H9 (cell line): ENCODE measurements around the gene LRRC74B. TPM values are rescaled to one million over a fixed set of nuclear protein-coding genes. Genes with fewer than 3 reads are reported as not detected.
A peak's percentile ranks its signal among the peaks of the same experiment; 100 is the strongest.

Experiments used
- DNase-seq: peaks from one replicate; pipeline ENCODE4 v3.0.0-alpha.2; 2017
- H2AFZ ChIP-seq: one replicate; pipeline ENCODE4 v1.6.1; 2013; ENCODE audit warnings: mild to moderate bottlenecking, low read length, control low read depth, moderate library complexity
- H2AK5ac ChIP-seq: 2 replicates; pipeline ENCODE4 v1.6.1; 2013; ENCODE audit warnings: low read length, control low read depth, mixed read lengths; ENCODE audit not compliant: insufficient read length
- H2BK120ac ChIP-seq: one replicate; pipeline ENCODE4 v1.6.1; 2013; ENCODE audit warnings: low read depth, mild to moderate bottlenecking, low read length, control low read depth, inconsistent platforms; ENCODE audit not compliant: poor library complexity, severe bottlenecking
- H2BK12ac ChIP-seq: 2 replicates; pipeline ENCODE4 v1.6.1; 2013; ENCODE audit warnings: low read length, control low read depth, mixed read lengths, low read depth; ENCODE audit not compliant: insufficient read length
- H2BK15ac ChIP-seq: 2 replicates; pipeline ENCODE4 v1.6.1; 2013; ENCODE audit warnings: low read depth, low read length, control low read depth
- H2BK20ac ChIP-seq: one replicate; pipeline ENCODE4 v1.6.1; 2013; ENCODE audit warnings: low read depth, mild to moderate bottlenecking, low read length, control low read depth, inconsistent platforms; ENCODE audit not compliant: poor library complexity, severe bottlenecking
- H2BK5ac ChIP-seq: 2 replicates; pipeline ENCODE4 v1.6.1; 2013; ENCODE audit warnings: low read length, control low read depth, mixed read lengths; ENCODE audit not compliant: insufficient read length
- H3K14ac ChIP-seq: 2 replicates; pipeline ENCODE4 v1.6.1; 2013; ENCODE audit warnings: low read length, control low read depth; ENCODE audit not compliant: insufficient read depth
- H3K18ac ChIP-seq: 2 replicates; pipeline ENCODE4 v1.6.1; 2013; ENCODE audit warnings: low read depth, mild to moderate bottlenecking, mixed read lengths, low read length, control low read depth; ENCODE audit not compliant: insufficient read length
- H3K23ac ChIP-seq: 2 replicates; pipeline ENCODE4 v1.6.1; 2013; ENCODE audit warnings: low read length, control low read depth, mixed read lengths, low read depth; ENCODE audit not compliant: insufficient read length
- H3K23me2 ChIP-seq: 2 replicates; pipeline ENCODE4 v1.6.1; 2013; ENCODE audit warnings: low read depth, mild to moderate bottlenecking, mixed read lengths, low read length, control low read depth; ENCODE audit not compliant: insufficient read length, poor library complexity, severe bottlenecking
- H3K27ac ChIP-seq: 2 replicates; pipeline ENCODE4 v1.5.1; 2013; ENCODE audit warnings: low read length, control low read depth, mixed read lengths, low read depth; ENCODE audit not compliant: insufficient read length
- H3K27me3 ChIP-seq: 2 replicates; pipeline ENCODE4 v1.6.1; 2013; ENCODE audit warnings: low read length, control low read depth, inconsistent platforms; ENCODE audit not compliant: insufficient read depth
- H3K4ac ChIP-seq: 2 replicates; pipeline ENCODE4 v1.6.1; 2013; ENCODE audit warnings: low read depth, mild to moderate bottlenecking, control low read depth, inconsistent platforms, low read length, moderate library complexity
- H3K4me1 ChIP-seq: 2 replicates; pipeline ENCODE4 v1.6.1; 2013; ENCODE audit warnings: low read length, control low read depth, inconsistent platforms; ENCODE audit not compliant: insufficient read depth
- H3K4me2 ChIP-seq: 2 replicates; pipeline ENCODE4 v1.6.1; 2013; ENCODE audit warnings: low read length, control low read depth, mixed read lengths; ENCODE audit not compliant: insufficient read length, insufficient read depth
- H3K56ac ChIP-seq: 2 replicates; pipeline ENCODE4 v1.6.1; 2013; ENCODE audit warnings: low read depth, mild to moderate bottlenecking, mixed read lengths, low read length, control low read depth; ENCODE audit not compliant: insufficient read length
- H3K79me1 ChIP-seq: 2 replicates; pipeline ENCODE4 v1.6.1; 2013; ENCODE audit warnings: low read depth, mild to moderate bottlenecking, moderate library complexity, low read length, control low read depth, inconsistent platforms; ENCODE audit not compliant: insufficient read depth, poor library complexity, severe bottlenecking
- H3K79me2 ChIP-seq: 2 replicates; pipeline ENCODE4 v1.6.1; 2013; ENCODE audit warnings: low read length, control low read depth, inconsistent platforms; ENCODE audit not compliant: insufficient read depth
- H3K9ac ChIP-seq: 2 replicates; pipeline ENCODE4 v1.6.1; 2013; ENCODE audit warnings: low read length, control low read depth, mixed read lengths; ENCODE audit not compliant: insufficient read length; ENCODE audit errors: extremely low read depth
- H3K9me3 ChIP-seq: one replicate; pipeline ENCODE4 v1.6.1; 2013; ENCODE audit warnings: low read depth, low read length, inconsistent platforms; ENCODE audit not compliant: control insufficient read depth
- H3T11ph ChIP-seq: one replicate; pipeline ENCODE4 v1.6.1; 2013; ENCODE audit warnings: mild to moderate bottlenecking, low read length, control low read depth, inconsistent platforms
- H4K20me1 ChIP-seq: one replicate; pipeline ENCODE4 v1.6.1; 2013; ENCODE audit not compliant: control insufficient read depth, insufficient read length, insufficient read depth
- H4K5ac ChIP-seq: 2 replicates; pipeline ENCODE4 v1.6.1; 2013; ENCODE audit warnings: low read depth, mild to moderate bottlenecking, mixed read lengths, low read length, control low read depth; ENCODE audit not compliant: insufficient read length
- H4K8ac ChIP-seq: replicated peaks from 2 replicates; pipeline ENCODE4 v1.6.1; 2013; ENCODE audit warnings: low read length, control low read depth, mixed read lengths, low read depth; ENCODE audit not compliant: insufficient read length
- H4K91ac ChIP-seq: 2 replicates; pipeline ENCODE4 v1.6.1; 2013; ENCODE audit warnings: low read depth, mild to moderate bottlenecking, moderate library complexity, mixed read lengths, low read length, control low read depth; ENCODE audit not compliant: insufficient read length
- H3K27ac Mint-ChIP-seq, 3 experiments: 2 replicates in 2 of 3; 3 replicates in 1 of 3; pipeline ENCODE4 v1.8.0; 2020 to 2021; ENCODE audit warnings: mixed read lengths in 3 of 3, mild to moderate bottlenecking in 1 of 3, moderate library complexity in 1 of 3
- H3K27me3 Mint-ChIP-seq: 2 replicates; pipeline ENCODE4 v1.8.0; 2021; ENCODE audit warnings: low read depth, mild to moderate bottlenecking, moderate library complexity, mixed read lengths
- H3K36me3 Mint-ChIP-seq, 3 experiments: 2 replicates in 2 of 3; 3 replicates in 1 of 3; pipeline ENCODE4 v1.8.0; 2020 to 2021; ENCODE audit warnings: low read depth in 3 of 3, mixed read lengths in 3 of 3; ENCODE audit not compliant: insufficient read depth in 1 of 3
- H3K4me1 Mint-ChIP-seq, 2 experiments: 2 replicates each; pipeline ENCODE4 v1.8.0; 2020; ENCODE audit warnings: mixed read lengths in 2 of 2
- H3K4me3 Mint-ChIP-seq, 2 experiments: 2 replicates in 1 of 2; 3 replicates in 1 of 2; pipeline ENCODE4 v1.8.0; 2020 to 2021; ENCODE audit warnings: mild to moderate bottlenecking in 2 of 2, mixed read lengths in 2 of 2, moderate library complexity in 1 of 2
- H3K9me3 Mint-ChIP-seq, 2 experiments: 2 replicates in 1 of 2; 3 replicates in 1 of 2; pipeline ENCODE4 v1.8.0; 2020; ENCODE audit warnings: mild to moderate bottlenecking in 2 of 2, mixed read lengths in 2 of 2, moderate library complexity in 1 of 2
- WGBS: extraction: QIAGEN DNeasy Blood & Tissue Kit; methylation state at CpG from one replicate; pipeline ENCODE4 v1.1.7; 2013; ENCODE audit warnings: missing lambda C conversion rate, low lambda C conversion rate, mixed read lengths; ENCODE audit not compliant: insufficient read length; ENCODE audit errors: extremely low coverage; 5-methylcytosine and 5-hydroxymethylcytosine counted together
- total RNA-seq: library from RNA; stranded (reverse); gene quantifications from 2 replicates; pipeline ENCODE4 v1.2.1, GENCODE V29; 2021
- TF ChIP-seq, protein P1 (sequence below): fragments of 200-600 bp; sonication (generic); conservative IDR thresholded peaks from 3 replicates; pipeline ENCODE4 v1.8.0; 2021; ENCODE audit warnings: antibody characterized with exemption, mild to moderate bottlenecking

Gene LRRC74B
- total RNA-seq, 1 experiment from 2014 or later: not detected

DNA sequence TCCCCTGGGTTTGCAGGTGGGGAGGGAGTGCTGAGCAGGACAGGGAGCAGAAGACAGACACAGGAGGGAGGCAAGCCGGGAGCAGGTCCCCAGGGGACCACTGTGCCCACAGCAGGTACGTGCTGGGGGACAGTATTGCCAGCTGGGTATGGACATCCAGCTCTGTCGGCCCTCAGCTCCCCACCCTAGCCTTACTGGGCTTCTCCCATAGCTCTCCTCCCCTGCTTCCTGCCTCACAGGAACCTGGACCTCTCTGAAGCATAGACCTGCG, 9.8 kb downstream of the LRRC74B start:
- Mint-ChIP-seq H3K4me1 (peaks cover 26 to 38% of the 10 kb centered on the region in 2 experiments), H3K27ac (peak overlapping the region in 1 of 3 experiments; percentile 44; a peak in 1 of 7 replicates), H3K36me3 (no peaks in the 10 kb centered on the region), H3K27me3 (peaks cover 7% of the 10 kb centered on the region), H3K9me3 (no peaks in the 10 kb centered on the region; a peak in 1 of 5 replicates), H3K4me3 (no peak overlapping the region)
- no peaks in the 10 kb centered on the region for H3K79me1 ChIP-seq
- H3K14ac ChIP-seq: no peak overlapping the region
- no peak overlapping the region for H3K23ac ChIP-seq
- no peak overlapping the region for H4K8ac ChIP-seq
- no CpG with 5 or more reads among the region's 4 CpGs for WGBS
- H3K9ac ChIP-seq: no peak overlapping the region
- H2BK120ac ChIP-seq: no peak overlapping the region
- no peak overlapping the region for H2AFZ ChIP-seq
- no peaks in the 10 kb centered on the region for H3K9me3 ChIP-seq
- H2BK5ac ChIP-seq: no peak overlapping the region
- TF ChIP-seq, protein P1, sequence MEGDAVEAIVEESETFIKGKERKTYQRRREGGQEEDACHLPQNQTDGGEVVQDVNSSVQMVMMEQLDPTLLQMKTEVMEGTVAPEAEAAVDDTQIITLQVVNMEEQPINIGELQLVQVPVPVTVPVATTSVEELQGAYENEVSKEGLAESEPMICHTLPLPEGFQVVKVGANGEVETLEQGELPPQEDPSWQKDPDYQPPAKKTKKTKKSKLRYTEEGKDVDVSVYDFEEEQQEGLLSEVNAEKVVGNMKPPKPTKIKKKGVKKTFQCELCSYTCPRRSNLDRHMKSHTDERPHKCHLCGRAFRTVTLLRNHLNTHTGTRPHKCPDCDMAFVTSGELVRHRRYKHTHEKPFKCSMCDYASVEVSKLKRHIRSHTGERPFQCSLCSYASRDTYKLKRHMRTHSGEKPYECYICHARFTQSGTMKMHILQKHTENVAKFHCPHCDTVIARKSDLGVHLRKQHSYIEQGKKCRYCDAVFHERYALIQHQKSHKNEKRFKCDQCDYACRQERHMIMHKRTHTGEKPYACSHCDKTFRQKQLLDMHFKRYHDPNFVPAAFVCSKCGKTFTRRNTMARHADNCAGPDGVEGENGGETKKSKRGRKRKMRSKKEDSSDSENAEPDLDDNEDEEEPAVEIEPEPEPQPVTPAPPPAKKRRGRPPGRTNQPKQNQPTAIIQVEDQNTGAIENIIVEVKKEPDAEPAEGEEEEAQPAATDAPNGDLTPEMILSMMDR: no peak
- no peaks in the 10 kb centered on the region for H3K27me3 ChIP-seq
- no peaks in the 10 kb centered on the region for H3K79me2 ChIP-seq
- no peak overlapping the region for H3T11ph ChIP-seq
- H4K5ac ChIP-seq: no peak overlapping the region
- H3K4me2 ChIP-seq: no peak overlapping the region
- no peak overlapping the region for H3K27ac ChIP-seq
- no peak overlapping the region for H3K4ac ChIP-seq
- no peak for DNase-seq
- H3K56ac ChIP-seq: no peak overlapping the region
- no peak overlapping the region for H3K18ac ChIP-seq
- H2BK15ac ChIP-seq: no peak overlapping the region
- H2BK12ac ChIP-seq: no peak overlapping the region
- no peak overlapping the region for H4K91ac ChIP-seq
- peaks cover 5% of the 10 kb centered on the region; the same call in 1 of the 2 replicates for H3K4me1 ChIP-seq
- no peak overlapping the region for H2AK5ac ChIP-seq
- H4K20me1 ChIP-seq: no peaks in the 10 kb centered on the region
- H3K23me2 ChIP-seq: no peaks in the 10 kb centered on the region
- H2BK20ac ChIP-seq: no peak overlapping the region
